ENCODE data around the gene USO1.
"Not testable (repeated sequence)": the region's sequence is repeated elsewhere in the genome, so short reads cannot be mapped to it uniquely, and the experiment has no call there.

GRCh38 chr4:75692066-75692465 is 32.3 kb upstream of the USO1 start:
- TF ChIP-seq, protein P1, sequence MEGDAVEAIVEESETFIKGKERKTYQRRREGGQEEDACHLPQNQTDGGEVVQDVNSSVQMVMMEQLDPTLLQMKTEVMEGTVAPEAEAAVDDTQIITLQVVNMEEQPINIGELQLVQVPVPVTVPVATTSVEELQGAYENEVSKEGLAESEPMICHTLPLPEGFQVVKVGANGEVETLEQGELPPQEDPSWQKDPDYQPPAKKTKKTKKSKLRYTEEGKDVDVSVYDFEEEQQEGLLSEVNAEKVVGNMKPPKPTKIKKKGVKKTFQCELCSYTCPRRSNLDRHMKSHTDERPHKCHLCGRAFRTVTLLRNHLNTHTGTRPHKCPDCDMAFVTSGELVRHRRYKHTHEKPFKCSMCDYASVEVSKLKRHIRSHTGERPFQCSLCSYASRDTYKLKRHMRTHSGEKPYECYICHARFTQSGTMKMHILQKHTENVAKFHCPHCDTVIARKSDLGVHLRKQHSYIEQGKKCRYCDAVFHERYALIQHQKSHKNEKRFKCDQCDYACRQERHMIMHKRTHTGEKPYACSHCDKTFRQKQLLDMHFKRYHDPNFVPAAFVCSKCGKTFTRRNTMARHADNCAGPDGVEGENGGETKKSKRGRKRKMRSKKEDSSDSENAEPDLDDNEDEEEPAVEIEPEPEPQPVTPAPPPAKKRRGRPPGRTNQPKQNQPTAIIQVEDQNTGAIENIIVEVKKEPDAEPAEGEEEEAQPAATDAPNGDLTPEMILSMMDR (IDR thresholded peaks at IDR 0.05): not testable (repeated sequence)
- TF ChIP-seq POLR2A (IDR thresholded peaks at IDR 0.05): not testable (repeated sequence)
